ENCODE data around the gene ADRM1. TPM values are rescaled to one million over a fixed set of nuclear protein-coding genes. Genes with fewer than 3 reads are reported as not detected.

ADRM1 gene
- total RNA-seq, 1 experiment from 2014 or later, result 160 TPM

- POLR2A ChIA-PET, result no interaction called here
- H3K27ac Mint-ChIP-seq, result no peak overlapping the region
- no peaks in the 10 kb centered on the region for H3K27me3 Mint-ChIP-seq (ENCODE audit: low read depth)
- no peaks in the 10 kb centered on the region for H3K4me1 Mint-ChIP-seq
- TF ChIP-seq ZBTB21 (CRISPR knock-in tag; IDR thresholded peaks at IDR 0.05; ENCODE audit: borderline replicate concordance), result no peak
- no peak for TF ChIP-seq SMAD4 (CRISPR knock-in tag; IDR thresholded peaks at IDR 0.05)
- no peak for TF ChIP-seq TCF7 (CRISPR knock-in tag; IDR thresholded peaks at IDR 0.05; ENCODE audit: low read depth)
- no peak for TF ChIP-seq ZNF232 (CRISPR knock-in tag; IDR thresholded peaks at IDR 0.05)
- TF ChIP-seq SOX15 (CRISPR knock-in tag; IDR thresholded peaks at IDR 0.05), result no peak
- TF ChIP-seq ZNF263 (CRISPR knock-in tag; IDR thresholded peaks at IDR 0.05; ENCODE audit: low read depth), result no peak
- TF ChIP-seq TP53 (CRISPR knock-in tag; IDR thresholded peaks at IDR 0.05), result no peak
- TF ChIP-seq ZNF121 (CRISPR knock-in tag; IDR thresholded peaks at IDR 0.05), result no peak
- no peak for TF ChIP-seq ESRRA (CRISPR knock-in tag; IDR thresholded peaks at IDR 0.05; ENCODE audit: borderline replicate concordance)
- TF ChIP-seq ATF6 (CRISPR knock-in tag; IDR thresholded peaks at IDR 0.05), result no peak
- no peak for TF ChIP-seq ZSCAN18 (CRISPR knock-in tag; IDR thresholded peaks at IDR 0.05)
- TF ChIP-seq ATF2 (CRISPR knock-in tag; IDR thresholded peaks at IDR 0.05; ENCODE audit: borderline replicate concordance, low read depth), result no peak
- no peak for TF ChIP-seq IRF1 (CRISPR knock-in tag; IDR thresholded peaks at IDR 0.05)
- no peak for ATAC-seq
- peaks cover 23% of the 10 kb centered on the region for H3K36me3 Mint-ChIP-seq
- no peak overlapping the region for H3K4me3 Mint-ChIP-seq
- H3K9me3 Mint-ChIP-seq, result no peaks in the 10 kb centered on the region
- CTCF ChIA-PET, result no interaction called here
- DNase-seq (ENCODE audit: low spot score), result no peak
Observed at GRCh38 chr20:62288535-62289105, 14.2 kb upstream of the ADRM1 start.

GRCh38 chr20:62289131-62289530 lies 13.7 kb upstream of the ADRM1 start:
- ATAC-seq, result no peak
- no peaks in the 10 kb centered on the region for H3K4me1 Mint-ChIP-seq
- no peak for TF ChIP-seq FOXJ3 (CRISPR knock-in tag; IDR thresholded peaks at IDR 0.05; ENCODE audit: borderline replicate concordance)
- POLR2A ChIA-PET, result no interaction called here
- DNase-seq (ENCODE audit: low spot score), result no peak
- H3K27me3 Mint-ChIP-seq (ENCODE audit: low read depth), result no peaks in the 10 kb centered on the region
- H3K36me3 Mint-ChIP-seq, result peaks cover 22% of the 10 kb centered on the region
- no peak overlapping the region for H3K4me3 Mint-ChIP-seq
- CTCF ChIA-PET, result no interaction called here
- no peak overlapping the region; the same call in 1 of the 2 replicates for H3K27ac Mint-ChIP-seq
- H3K9me3 Mint-ChIP-seq, result no peaks in the 10 kb centered on the region

DNA sequence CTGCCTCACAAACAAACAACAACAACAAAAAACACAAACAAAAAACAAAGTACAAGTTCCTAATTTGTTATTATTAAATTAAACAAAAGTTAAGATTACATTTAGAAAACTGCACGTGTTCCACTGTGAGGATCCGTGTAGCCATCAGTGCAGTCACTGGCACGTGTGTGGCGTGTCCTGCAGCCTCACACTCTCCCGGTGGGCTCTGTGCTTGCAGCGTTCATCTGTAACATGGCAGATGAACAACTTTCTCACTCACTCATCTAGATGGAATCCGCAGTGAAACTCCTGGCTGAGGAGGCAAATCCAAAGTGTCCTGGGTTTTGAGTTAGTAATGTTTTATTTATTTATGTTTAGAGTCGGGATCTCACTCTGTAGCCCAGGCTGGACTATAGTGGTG lies 12.9 kb upstream of the ADRM1 start:
- Mint-ChIP-seq H3K27me3 (ENCODE audit: low read depth) (no peaks in the 10 kb centered on the region), H3K4me1 (no peaks in the 10 kb centered on the region), H3K4me3 (no peak overlapping the region), H3K9me3 (no peaks in the 10 kb centered on the region), H3K36me3 (peaks cover 24% of the 10 kb centered on the region), H3K27ac (no peak overlapping the region)
- CTCF ChIA-PET, result interaction anchor here (0.6 to 0.7 kb wide), 2 partner anchors 35 to 119 kb away, joined by 3 read pairs; no protein-coding TSS in a partner anchor
- TF ChIP-seq USF2 (CRISPR knock-in tag; IDR thresholded peaks at IDR 0.05) (no peak), ATF3 (CRISPR knock-in tag; conservative IDR thresholded peaks at IDR 0.05) (no peak)
- POLR2A ChIA-PET, result no interaction called here
- DNase-seq (ENCODE audit: low spot score) (no peak), ATAC-seq (no peak)
